ENCODE measurements around the gene DDC. TPM values are rescaled to one million over a fixed set of nuclear protein-coding genes. Genes with fewer than 3 reads are reported as not detected.

The DDC gene
- total RNA-seq, 2 donors from 2014 or later: 6.6 to 17.1 TPM

DNA sequence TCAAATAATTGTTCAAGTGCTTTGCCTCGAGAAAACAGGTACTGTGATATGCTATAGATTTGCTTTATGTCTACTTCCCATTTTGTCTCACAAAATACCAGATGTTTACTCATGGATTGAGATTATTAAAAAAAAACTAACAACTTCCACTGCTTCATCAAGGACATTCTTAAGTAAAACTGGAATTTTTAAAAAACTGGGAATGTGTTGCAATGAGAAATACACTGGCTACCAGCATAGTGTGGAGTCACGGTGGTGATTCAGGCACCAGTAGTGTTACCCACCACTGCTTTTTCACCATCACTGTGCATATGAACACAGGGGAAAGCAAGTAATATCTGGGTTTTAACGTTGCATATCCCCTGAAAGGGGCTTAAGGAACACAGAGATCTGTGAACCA is 136.3 kb downstream of the DDC start:
- intact Hi-C loops (cut with DNase I): no loop called here
- H3K9me3 ChIP-seq: no peaks in the 10 kb centered on the region
- ATAC-seq: no peak

DNA sequence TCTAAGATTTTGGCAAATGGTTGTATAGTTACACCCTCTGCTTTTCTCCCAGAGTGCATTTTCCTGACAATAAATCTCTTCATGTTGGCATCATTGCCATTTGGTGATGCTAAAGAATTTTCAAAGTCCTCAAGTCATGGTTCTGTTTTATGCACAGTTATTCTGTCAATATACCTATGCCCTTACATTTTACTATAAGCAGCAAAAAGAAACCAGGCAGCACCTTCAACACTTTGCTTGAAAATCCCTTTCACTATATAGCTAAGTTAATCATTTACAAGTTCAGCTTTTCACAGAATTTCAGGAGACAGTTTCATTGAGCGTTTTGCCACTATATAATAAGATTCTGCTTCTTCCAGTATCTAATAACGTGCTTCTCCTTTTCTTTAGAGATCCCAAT is 137.7 kb downstream of the DDC start:
- DNase-seq: no peak
- TF ChIP-seq, protein P1, sequence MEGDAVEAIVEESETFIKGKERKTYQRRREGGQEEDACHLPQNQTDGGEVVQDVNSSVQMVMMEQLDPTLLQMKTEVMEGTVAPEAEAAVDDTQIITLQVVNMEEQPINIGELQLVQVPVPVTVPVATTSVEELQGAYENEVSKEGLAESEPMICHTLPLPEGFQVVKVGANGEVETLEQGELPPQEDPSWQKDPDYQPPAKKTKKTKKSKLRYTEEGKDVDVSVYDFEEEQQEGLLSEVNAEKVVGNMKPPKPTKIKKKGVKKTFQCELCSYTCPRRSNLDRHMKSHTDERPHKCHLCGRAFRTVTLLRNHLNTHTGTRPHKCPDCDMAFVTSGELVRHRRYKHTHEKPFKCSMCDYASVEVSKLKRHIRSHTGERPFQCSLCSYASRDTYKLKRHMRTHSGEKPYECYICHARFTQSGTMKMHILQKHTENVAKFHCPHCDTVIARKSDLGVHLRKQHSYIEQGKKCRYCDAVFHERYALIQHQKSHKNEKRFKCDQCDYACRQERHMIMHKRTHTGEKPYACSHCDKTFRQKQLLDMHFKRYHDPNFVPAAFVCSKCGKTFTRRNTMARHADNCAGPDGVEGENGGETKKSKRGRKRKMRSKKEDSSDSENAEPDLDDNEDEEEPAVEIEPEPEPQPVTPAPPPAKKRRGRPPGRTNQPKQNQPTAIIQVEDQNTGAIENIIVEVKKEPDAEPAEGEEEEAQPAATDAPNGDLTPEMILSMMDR (IDR thresholded peaks at IDR 0.05): no peak
- TF ChIP-seq POLR2A (IDR thresholded peaks at IDR 0.05): no peak
- Histone ChIP-seq H3K9me3 (no peaks in the 10 kb centered on the region), H3K36me3 (replicated peaks in 1 of 2; ENCODE audit: insufficient read depth in 1 of 2, low read depth in 2 of 2) (no peaks in the 10 kb centered on the region), H3K4me1 (no peaks in the 10 kb centered on the region), H3K4me3 (no peak overlapping the region), H3K27me3 (no peaks in the 10 kb centered on the region), H3K27ac (no peak overlapping the region)
- 69 to 83% methylated on average over 2 of the region's 2 CpGs for WGBS, 2 donors
- intact Hi-C loops (cut with DNase I): no loop called here
- ATAC-seq: no peak

More for the DNA sequence above, 136.3 kb downstream of the DDC start:
- no peaks in the 10 kb centered on the region for H3K4me1 ChIP-seq
- no peak for DNase-seq
- no peak overlapping the region for H3K4me3 ChIP-seq
- no peak overlapping the region for H3K27ac ChIP-seq
- no peaks in the 10 kb centered on the region for H3K27me3 ChIP-seq
- TF ChIP-seq POLR2A (IDR thresholded peaks at IDR 0.05): no peak
- TF ChIP-seq, protein P1 (IDR thresholded peaks at IDR 0.05): no peak
- 69 to 71% methylated on average over 3 of the region's 3 CpGs for WGBS, 2 donors
- H3K36me3 ChIP-seq (replicated peaks in 1 of 2; ENCODE audit: insufficient read depth in 1 of 2, low read depth in 2 of 2): no peaks in the 10 kb centered on the region

DNA sequence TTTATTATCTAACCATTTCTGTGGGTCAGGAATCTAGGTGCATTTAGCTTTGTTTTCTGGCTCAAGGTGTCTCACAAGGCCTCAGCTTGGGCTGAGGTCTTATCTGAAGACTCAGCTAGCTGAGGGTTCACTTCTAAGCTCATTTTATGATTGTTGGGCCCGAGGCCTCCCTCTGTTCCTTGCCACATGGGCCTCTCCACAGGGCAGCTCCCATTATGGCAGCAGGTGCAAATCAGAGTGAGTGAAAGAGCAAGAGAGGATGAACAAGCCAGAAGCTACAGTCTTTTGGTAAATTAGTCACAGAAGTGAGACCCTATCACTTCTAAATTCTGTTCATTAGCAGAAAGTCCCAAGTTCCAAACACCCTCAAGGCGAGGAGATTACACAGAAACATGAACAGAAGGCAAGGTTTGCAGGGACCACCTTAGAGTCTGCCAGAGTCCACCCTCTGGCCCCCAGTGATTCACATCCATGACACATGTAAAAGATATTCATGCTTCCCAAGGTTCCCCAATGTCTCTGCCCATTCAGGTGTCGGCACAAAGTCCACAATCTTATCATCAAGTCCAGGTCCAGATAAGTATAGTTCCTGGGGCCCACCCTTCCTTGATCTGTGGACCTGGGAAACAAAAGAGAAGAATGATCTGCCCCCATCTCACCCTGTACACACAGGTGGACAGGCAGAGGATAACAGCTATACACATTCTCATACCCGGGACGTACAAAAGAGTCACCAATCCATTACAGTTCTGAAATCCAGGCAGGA is 138.7 kb downstream of the DDC start:
- TF ChIP-seq, protein P1 (IDR thresholded peaks at IDR 0.05): no peak
- TF ChIP-seq POLR2A (IDR thresholded peaks at IDR 0.05): no peak
- Histone ChIP-seq H3K36me3 (replicated peaks in 1 of 2; ENCODE audit: insufficient read depth in 1 of 2, low read depth in 2 of 2) (no peaks in the 10 kb centered on the region), H3K9me3 (no peaks in the 10 kb centered on the region), H3K27ac (no peak overlapping the region), H3K27me3 (no peaks in the 10 kb centered on the region), H3K4me1 (no peaks in the 10 kb centered on the region), H3K4me3 (no peak overlapping the region)
- ATAC-seq: no peak
- no peak for DNase-seq
- intact Hi-C loops (cut with DNase I): no loop called here
- whole genome bisulfite sequencing, 2 donors: 53 to 74% methylated on average over 5 of the region's 5 CpGs

DNA sequence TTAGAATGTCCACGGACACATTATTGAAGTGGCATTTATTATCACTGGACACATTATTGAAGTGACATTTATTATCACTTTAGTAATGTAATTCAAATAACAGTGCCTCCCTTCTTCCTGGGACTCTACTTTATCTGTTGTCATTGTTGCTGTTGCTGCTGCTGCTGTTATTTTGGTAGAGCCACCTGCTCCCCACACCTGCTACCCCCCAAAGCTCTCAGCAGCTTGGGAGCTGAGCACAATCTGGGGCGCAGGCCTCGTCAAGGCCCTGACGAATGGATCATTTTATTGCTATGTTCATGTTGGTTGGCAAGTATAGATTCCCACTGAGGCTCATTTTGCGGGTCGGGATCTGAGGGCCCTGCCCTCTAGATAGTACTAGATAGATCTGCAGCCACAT is 139.9 kb downstream of the DDC start:
- H3K27ac ChIP-seq: no peak overlapping the region
- TF ChIP-seq, protein P1 (IDR thresholded peaks at IDR 0.05): no peak
- TF ChIP-seq POLR2A (IDR thresholded peaks at IDR 0.05): no peak
- H3K4me1 ChIP-seq: no peaks in the 10 kb centered on the region
- H3K27me3 ChIP-seq: no peaks in the 10 kb centered on the region
- WGBS, 2 donors: 81 to 89% methylated on average over 6 of the region's 6 CpGs
- H3K36me3 ChIP-seq (replicated peaks in 1 of 2; ENCODE audit: insufficient read depth in 1 of 2, low read depth in 2 of 2): no peaks in the 10 kb centered on the region
- ATAC-seq: no peak
- no peaks in the 10 kb centered on the region for H3K9me3 ChIP-seq
- no peak for DNase-seq
- H3K4me3 ChIP-seq: no peak overlapping the region
- intact Hi-C loops (cut with DNase I): no loop called here

DNA sequence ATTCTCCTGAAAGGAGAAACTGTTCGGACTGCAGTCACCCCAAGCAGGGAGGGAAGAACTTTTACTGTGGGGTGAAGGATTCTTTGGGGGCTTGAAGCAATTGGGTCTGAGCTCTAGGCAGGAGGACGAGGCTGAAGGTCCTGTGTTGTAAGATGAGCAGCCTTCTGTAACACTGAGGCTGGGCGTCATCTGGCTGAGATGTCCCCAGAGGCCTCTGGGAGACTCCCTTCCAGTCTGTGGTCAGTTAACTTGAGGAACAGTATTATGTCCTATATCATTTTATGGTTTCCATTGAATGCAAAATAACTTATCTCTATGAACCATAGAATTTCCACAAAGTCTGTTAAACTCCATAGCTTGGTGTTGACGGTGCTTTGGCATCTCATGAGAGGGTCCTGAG is 141.3 kb downstream of the DDC start:
- DNase-seq (no peak), ATAC-seq (no peak)
- TF ChIP-seq, protein P1 (IDR thresholded peaks at IDR 0.05): no peak
- TF ChIP-seq POLR2A (IDR thresholded peaks at IDR 0.05): no peak
- intact Hi-C loops (cut with DNase I): no loop called here
- H3K4me3 ChIP-seq: no peak overlapping the region
- WGBS, 2 donors: 52 to 54% methylated on average over 4 of the region's 4 CpGs
- no peaks in the 10 kb centered on the region for H3K9me3 ChIP-seq
- no peaks in the 10 kb centered on the region for H3K4me1 ChIP-seq
- H3K27ac ChIP-seq: no peak overlapping the region
- no peaks in the 10 kb centered on the region for H3K27me3 ChIP-seq
- H3K36me3 ChIP-seq (replicated peaks in 1 of 2; ENCODE audit: insufficient read depth in 1 of 2, low read depth in 2 of 2): no peaks in the 10 kb centered on the region
